ENCODE results near the gene LMO4. TPM values are rescaled to one million over a fixed set of nuclear protein-coding genes. Genes with fewer than 3 reads are reported as not detected.
A peak's percentile ranks its signal among the peaks of the same experiment; 100 is the strongest.

The LMO4 gene, protein sequence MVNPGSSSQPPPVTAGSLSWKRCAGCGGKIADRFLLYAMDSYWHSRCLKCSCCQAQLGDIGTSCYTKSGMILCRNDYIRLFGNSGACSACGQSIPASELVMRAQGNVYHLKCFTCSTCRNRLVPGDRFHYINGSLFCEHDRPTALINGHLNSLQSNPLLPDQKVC
- total RNA-seq (2021; ENCODE audit: unreplicated experiment) = 38.5 TPM
- 57.8 and 61.8 TPM in 2 replicates for polyA plus RNA-seq (2012)
- percentile 94 among the genes with signal in this experiment for Bru-seq, nascent RNA
- BruChase-seq, experiment 1, labeled RNA remaining after a 6-hour chase = percentile 86 among the genes with signal in this experiment
- percentile 87 among the genes with signal in this experiment for BruChase-seq, experiment 2, labeled RNA remaining after a 2-hour chase
- long read RNA-seq, full-length matches to known transcripts = 4 of 12 reads
- long read RNA-seq, partial matches to known transcripts = 0 of 12 reads
- long read RNA-seq, other reads (novel, unspliced or antisense) = 8 of 12 reads

DNA sequence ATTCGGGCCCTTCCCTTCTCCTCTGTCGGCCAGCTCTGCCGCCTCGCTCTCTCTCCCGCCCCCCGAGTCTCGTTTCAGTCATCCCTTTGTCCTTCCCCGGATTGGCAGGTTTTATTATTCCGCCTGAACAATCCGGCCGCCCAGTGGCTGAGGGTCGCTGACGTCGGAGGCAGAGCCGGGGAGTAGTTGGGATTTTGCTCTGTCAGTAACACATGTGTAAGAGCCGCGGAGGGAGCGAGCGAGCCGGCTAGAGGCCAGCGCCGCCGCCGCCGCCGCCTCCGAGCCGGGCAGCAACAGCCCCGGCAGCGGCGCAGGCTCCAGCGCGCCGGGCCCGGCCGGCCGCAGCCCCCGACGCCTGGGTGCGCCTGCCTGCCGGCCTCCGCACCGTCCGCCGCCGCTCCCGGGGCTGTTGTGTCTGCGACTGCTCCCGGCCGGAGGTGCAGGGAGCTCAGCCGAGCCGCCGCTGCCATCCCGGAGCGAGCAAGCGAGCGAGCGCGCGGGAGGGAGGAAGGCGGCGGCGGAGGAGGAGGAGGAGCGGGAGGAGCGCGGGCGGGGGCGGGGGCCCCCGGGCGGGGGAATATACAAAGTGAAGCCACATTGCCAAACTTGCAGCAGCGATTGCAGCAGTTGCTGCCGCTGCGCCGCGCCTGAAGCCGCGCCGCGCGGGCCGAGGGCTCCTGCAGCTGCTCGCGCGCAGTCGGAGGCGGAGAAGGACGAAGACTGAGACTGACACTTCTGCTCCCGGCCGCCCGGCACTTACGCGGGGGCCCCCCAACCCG, at the start of gene LMO4:
Gene LMO4 (plus strand): TSS at position 609 of the 779 bp plus-strand sequence. CDS start 3,136 bp downstream, outside the sequence.
- no peaks in the 10 kb centered on the region for H3K9me3 ChIP-seq (ENCODE audit: control insufficient read depth in 1 of 2, insufficient read depth in 1 of 2, low read depth in 1 of 2, low read length in 2 of 2)
- H3K9ac ChIP-seq (ENCODE audit: low read length) = peak within 1 kb of the TSS; percentile 76
- H3K9me2 ChIP-seq (ENCODE audit: insufficient read depth) = no peaks in the 10 kb centered on the region
- no peaks in the 10 kb centered on the region for H3K36me3 ChIP-seq (ENCODE audit: control insufficient read depth in 1 of 2, insufficient read depth in 2 of 2, low read length in 2 of 2)
- H3K27me3 ChIP-seq (ENCODE audit: insufficient read depth, low read length) = no peaks in the 10 kb centered on the region
- H4K20me1 ChIP-seq (ENCODE audit: insufficient read depth) = no peaks in the 10 kb centered on the region
- H3K4me2 ChIP-seq (ENCODE audit: low read length) = peak within 1 kb of the TSS; percentile 80
- peak; percentile 78 for ATAC-seq
- ChIA-PET CTCF (no interaction called here), RAD21 (ENCODE audit: low non-redundant PET in 1 of 2, low total read pairs in 2 of 2, uncharacterized antibody in 2 of 2, unreplicated experiment in 2 of 2) (interaction anchor here in 1 of 2 experiments (0.6 kb wide), 2 partner anchors 33 to 1380 kb away, joined by 3 to 4 read pairs; no protein-coding TSS in a partner anchor), POLR2A (interaction anchor here (0.6 to 1.7 kb wide), 6 partner anchors 12 to 1228 kb away, joined by 3 to 6 read pairs (median 3); no protein-coding TSS in a partner anchor)
- peak; percentile 93 for DNase-seq (ENCODE audit: low read depth, low spot score)
- peak within 1 kb of the TSS; percentile 75 to 79 for H3K4me3 ChIP-seq (replicated peaks in 1 of 2; ENCODE audit: low read depth in 1 of 2, low read length in 2 of 2)
- peaks cover 16% of the 10 kb centered on the region for H3K79me2 ChIP-seq (ENCODE audit: insufficient read depth, low read length)
- BruUV-seq (replicated peaks) = no TSS peak
- peak within 1 kb of the TSS; percentile 64 for H2AFZ ChIP-seq (ENCODE audit: low read depth, low read length, poor library complexity, severe bottlenecking)
- peak within 1 kb of the TSS; percentile 77 for H3K27ac ChIP-seq (ENCODE audit: low read depth, low read length)
- peaks cover 16 to 42% of the 10 kb centered on the region in 2 experiments for H3K4me1 ChIP-seq (ENCODE audit: control insufficient read depth in 1 of 2, insufficient read depth in 2 of 2, low read length in 2 of 2)
- intact Hi-C loops (cut with micrococcal nuclease) = loop anchor here (5.0 kb wide), 2 partner anchors 479 to 1354 kb away; partner anchors contain the start of gene PKN2
- TF ChIP-seq ELF1 (IDR thresholded peaks at IDR 0.05; ENCODE audit: borderline replicate concordance, low read depth) (no peak), CBX3 (IDR thresholded peaks at IDR 0.05; ENCODE audit: low read depth) (no peak), POLR2AphosphoS5 (IDR thresholded peaks at IDR 0.05; ENCODE audit: low read depth, low read length) (peak; percentile 66), ZNF274 (IDR thresholded peaks at IDR 0.05; ENCODE audit: low read depth, low read length) (no peak), FOSL1 (IDR thresholded peaks at IDR 0.05; ENCODE audit: low read depth) (no peak), TCF7L2 (IDR thresholded peaks at IDR 0.05; ENCODE audit: borderline replicate concordance, extremely low read depth, insufficient read depth, insufficient read length) (peak; percentile 72), YY1 (IDR thresholded peaks at IDR 0.05; ENCODE audit: extremely low read depth, insufficient replicate concordance, low read depth, low read length) (peak; percentile 34), RAD21 (IDR thresholded peaks at IDR 0.05; ENCODE audit: low read depth) (no peak), JUND (IDR thresholded peaks at IDR 0.05) (no peak), ZFX (IDR thresholded peaks at IDR 0.05) (peak; percentile 64), CEBPB (IDR thresholded peaks at IDR 0.05; ENCODE audit: low read depth) (peak; percentile 21; the same call in 1 of the 2 replicates), EZH2 (IDR thresholded peaks at IDR 0.05) (no peak), POLR2A (IDR thresholded peaks at IDR 0.05; ENCODE audit: borderline replicate concordance, extremely low read depth, insufficient read depth, insufficient read length) (peak; percentile 68), EZH2phosphoT487 (IDR thresholded peaks at IDR 0.05; ENCODE audit: borderline replicate concordance) (no peak), SRF (IDR thresholded peaks at IDR 0.05; ENCODE audit: low read depth) (no peak)
- TF ChIP-seq, protein P1, sequence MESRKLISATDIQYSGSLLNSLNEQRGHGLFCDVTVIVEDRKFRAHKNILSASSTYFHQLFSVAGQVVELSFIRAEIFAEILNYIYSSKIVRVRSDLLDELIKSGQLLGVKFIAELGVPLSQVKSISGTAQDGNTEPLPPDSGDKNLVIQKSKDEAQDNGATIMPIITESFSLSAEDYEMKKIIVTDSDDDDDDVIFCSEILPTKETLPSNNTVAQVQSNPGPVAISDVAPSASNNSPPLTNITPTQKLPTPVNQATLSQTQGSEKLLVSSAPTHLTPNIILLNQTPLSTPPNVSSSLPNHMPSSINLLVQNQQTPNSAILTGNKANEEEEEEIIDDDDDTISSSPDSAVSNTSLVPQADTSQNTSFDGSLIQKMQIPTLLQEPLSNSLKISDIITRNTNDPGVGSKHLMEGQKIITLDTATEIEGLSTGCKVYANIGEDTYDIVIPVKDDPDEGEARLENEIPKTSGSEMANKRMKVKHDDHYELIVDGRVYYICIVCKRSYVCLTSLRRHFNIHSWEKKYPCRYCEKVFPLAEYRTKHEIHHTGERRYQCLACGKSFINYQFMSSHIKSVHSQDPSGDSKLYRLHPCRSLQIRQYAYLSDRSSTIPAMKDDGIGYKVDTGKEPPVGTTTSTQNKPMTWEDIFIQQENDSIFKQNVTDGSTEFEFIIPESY (IDR thresholded peaks at IDR 0.05; ENCODE audit: extremely low read depth, insufficient replicate concordance, low read length) = no peak
- TF ChIP-seq, protein P2, sequence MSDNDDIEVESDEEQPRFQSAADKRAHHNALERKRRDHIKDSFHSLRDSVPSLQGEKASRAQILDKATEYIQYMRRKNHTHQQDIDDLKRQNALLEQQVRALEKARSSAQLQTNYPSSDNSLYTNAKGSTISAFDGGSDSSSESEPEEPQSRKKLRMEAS (IDR thresholded peaks at IDR 0.05) = peak; percentile 69
- TF ChIP-seq, protein P3, sequence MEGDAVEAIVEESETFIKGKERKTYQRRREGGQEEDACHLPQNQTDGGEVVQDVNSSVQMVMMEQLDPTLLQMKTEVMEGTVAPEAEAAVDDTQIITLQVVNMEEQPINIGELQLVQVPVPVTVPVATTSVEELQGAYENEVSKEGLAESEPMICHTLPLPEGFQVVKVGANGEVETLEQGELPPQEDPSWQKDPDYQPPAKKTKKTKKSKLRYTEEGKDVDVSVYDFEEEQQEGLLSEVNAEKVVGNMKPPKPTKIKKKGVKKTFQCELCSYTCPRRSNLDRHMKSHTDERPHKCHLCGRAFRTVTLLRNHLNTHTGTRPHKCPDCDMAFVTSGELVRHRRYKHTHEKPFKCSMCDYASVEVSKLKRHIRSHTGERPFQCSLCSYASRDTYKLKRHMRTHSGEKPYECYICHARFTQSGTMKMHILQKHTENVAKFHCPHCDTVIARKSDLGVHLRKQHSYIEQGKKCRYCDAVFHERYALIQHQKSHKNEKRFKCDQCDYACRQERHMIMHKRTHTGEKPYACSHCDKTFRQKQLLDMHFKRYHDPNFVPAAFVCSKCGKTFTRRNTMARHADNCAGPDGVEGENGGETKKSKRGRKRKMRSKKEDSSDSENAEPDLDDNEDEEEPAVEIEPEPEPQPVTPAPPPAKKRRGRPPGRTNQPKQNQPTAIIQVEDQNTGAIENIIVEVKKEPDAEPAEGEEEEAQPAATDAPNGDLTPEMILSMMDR (IDR thresholded peaks at IDR 0.05 in 2 of 3, conservative IDR thresholded peaks at IDR 0.05 in 1 of 3; ENCODE audit: borderline replicate concordance in 1 of 3, insufficient read depth in 1 of 3, low read depth in 2 of 3, low read length in 2 of 3) = no peak
